Caki2 (cell line): Measurements from ENCODE around the gene WWOX. TPM values are rescaled to one million over a fixed set of nuclear protein-coding genes. Genes with fewer than 3 reads are reported as not detected.

ENCODE experiments used
- DNase-seq: peaks from one replicate; pipeline ENCODE4 v3.0.0-alpha.2; 2015; ENCODE audit warnings: low read depth
- in situ Hi-C: cut with HindIII; loops from 2 replicates; pipeline ENCODE4 v1.10.0; 2016; ENCODE audit warnings: low sequenced_read_pairs, low pct_unique_long_range_greater_than_20kb, mixed read lengths
- total RNA-seq: library from RNA; depleted of rRNA; stranded (reverse); fragments of >200 nt; shearing (Covaris generic); gene quantifications from 2 replicates; pipeline ENCODE4 v1.2.3, GENCODE V29; 2014; ENCODE audit warnings: low replicate concordance

The WWOX gene
- total RNA-seq, 1 experiment from 2014 or later: 15.1 TPM

DNA sequence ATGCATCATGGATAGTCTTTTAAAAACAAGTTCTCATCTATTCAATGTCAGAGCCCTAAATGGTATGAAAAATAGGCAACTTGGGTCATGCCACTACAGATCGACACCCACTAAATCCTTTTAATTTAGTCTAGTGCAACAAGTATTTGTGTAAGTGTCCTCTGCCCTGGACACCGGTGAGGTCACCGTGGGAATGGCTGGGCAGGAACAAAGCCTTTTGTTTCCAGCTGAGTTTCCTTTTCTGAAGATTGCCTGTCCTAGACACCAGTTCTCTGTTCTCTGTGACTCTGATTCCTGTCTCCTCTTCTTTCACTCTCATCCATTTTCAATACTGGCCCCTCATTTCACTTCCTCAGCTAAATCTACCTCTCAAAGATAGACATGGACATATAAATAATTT lies 1054.6 kb downstream of the WWOX start:
- in situ Hi-C loops: no loop called here
- DNase-seq: no peak

DNA sequence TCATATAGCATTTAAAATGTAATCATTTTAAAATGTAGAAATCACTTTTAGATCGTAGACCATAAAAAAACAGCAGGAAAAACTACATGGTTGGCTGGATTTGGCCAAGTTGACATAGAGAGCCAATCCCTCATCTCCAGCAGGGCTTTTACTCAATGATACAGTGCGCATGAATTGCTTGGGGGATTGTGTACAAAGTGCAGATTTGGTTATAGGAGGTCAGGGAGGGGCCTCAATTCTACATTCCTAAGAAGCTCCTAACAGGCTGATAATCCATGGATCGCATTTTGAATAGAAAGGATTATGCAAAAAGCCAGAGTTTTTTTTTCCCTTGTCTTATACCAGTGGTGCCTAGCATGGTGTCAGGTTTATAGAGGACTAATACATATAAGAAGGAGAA lies 1056.0 kb downstream of the WWOX start:
- DNase-seq: no peak
- in situ Hi-C loops: no loop called here

DNA sequence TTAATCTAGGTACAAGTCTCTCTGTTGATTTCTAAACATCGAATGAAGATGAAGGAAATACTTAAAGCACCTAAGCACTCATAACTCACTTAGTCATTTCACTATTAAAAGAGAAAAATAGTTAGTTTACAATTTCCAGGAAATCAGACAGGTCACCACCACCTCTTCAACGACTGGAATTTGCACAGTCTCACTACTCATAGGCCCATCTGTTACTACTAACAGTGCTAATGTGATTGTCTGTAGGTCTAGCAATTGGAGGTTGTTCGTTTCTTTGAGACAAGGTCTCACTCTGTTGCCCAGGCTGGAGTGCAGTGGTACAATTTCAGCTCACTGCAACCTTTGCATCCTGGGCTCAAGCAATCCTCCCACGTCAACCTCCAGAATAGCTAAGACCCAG lies 1056.5 kb downstream of the WWOX start:
- DNase-seq: no peak
- in situ Hi-C loops: no loop called here

DNA sequence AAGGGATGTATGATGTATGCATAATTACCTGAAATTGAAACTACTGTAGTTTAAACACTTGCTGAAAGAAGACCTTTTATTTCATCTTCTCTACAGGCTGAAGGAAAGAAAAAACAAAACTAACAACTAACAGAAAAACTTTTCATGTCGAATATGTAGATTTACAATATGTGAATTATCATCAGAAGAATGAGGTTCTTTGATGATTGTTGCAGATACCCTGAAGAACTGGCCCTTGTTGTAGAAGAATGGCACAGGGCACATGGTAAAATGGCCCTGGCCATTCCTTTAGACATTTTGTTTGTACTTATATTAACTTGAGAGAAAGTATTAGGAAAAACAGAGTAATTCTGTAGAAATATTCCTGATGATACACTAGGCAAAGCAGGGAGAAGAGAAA lies 1057.3 kb downstream of the WWOX start:
- DNase-seq: no peak
- in situ Hi-C loops: no loop called here

DNA sequence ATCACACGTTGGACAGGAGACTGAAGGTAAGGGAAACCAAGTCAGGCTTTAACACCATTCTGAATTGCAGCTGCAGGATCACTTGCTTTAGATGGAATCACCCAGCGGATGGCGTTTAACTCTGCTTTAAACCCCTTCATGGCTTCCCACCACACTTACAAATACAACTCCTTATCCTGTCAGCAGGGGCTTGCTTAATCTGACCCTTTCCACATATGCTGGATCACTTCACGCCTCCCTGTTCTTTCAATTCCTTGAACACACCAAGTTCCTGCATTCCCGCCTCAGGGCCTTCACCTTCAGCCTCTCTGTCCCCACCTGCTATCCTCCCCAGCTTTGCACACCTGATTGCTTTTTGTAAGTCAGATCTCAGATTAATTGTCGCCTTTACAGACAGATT lies 1058.9 kb downstream of the WWOX start:
- in situ Hi-C loops: no loop called here
- no peak for DNase-seq

DNA sequence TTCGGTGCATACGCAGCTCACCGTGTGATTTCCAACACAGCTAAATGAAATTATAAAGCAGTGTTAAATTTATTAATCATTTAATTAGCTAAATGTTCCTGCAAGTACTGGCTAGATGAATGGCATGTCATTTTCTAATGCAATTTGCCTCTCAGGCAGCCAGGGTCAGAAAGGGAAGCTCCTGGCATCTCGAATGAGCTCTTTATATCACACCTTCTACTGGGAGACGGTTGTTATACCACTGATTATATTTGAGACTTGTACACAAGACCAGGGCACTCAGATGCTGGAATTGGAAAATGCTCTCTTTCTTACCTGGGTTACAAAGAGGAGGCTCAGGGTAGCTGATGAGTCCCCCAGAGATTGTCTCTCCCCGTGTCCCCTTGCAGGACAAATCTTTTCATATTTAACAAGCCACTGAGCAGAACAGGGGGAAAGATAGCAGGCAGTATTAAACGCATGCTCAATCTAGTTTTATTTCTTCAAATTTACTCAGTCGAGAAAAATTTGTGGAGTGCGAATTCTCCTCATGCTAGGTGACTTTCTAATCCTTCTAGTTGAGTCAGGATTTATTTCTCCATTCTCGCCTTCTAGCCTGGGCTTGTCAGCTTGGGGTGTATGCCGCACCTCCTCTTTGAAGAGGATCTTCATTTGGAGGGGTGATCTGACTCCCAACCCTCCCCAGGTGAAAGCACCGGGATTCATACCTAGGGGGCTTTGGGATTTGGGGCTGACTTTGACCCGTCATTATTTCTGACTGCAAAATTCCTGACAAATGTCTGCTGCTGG lies 1060.0 kb downstream of the WWOX start:
- in situ Hi-C loops: no loop called here
- no peak for DNase-seq

DNA sequence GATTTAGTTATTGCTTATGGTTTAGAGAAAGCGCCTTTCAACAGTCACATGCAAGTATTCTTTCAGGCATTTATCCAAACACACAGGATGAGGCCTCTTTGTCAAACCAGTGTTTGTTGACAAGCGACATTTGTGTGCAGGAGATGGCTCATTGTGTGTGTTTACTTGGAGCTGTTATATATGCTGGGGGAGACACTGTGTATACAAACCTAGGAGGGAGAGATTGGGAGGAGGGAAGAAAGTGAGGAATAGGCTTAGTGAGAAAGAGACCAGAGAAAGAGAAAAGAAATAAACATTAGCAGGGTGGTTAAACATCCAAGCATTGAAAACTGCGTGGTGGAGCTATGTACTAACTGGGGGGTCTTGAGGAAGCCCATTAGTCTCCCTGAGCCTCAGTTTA lies 1063.5 kb downstream of the WWOX start:
- no peak for DNase-seq
- in situ Hi-C loops: no loop called here

DNA sequence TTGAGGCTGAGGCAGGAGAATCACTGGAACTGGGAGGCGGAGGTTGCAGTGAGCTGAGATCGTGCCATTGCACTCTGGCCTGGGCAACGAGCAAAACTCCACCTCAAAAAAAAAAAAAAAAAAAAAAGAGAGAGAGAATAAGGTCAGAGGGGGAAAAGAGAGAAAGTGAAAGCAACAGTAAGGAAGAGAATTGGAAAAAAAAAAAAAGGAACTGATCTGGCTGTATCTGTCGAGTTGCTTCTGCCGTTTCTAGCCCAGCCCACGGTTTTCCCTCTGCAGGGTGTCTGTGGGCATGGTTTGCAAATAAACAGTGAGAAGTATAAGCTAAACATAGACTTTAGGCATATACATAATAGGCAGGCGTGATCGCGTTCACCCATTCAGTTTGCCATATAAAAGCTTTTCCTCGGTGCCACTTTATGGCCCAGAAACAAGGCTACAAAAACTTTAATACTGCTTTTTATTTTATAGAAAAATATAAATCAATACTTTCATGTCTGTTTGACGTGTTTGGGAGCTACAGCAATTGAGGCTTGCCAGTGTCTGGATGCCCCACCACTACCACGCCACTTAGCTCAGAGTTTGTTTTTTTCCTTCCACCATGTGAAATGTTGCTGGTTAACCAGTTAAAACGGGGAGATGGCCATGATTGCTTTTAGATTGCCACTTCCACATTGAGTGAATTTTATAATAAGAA lies 1064.4 kb downstream of the WWOX start:
- in situ Hi-C loops: no loop called here
- DNase-seq: no peak

DNA sequence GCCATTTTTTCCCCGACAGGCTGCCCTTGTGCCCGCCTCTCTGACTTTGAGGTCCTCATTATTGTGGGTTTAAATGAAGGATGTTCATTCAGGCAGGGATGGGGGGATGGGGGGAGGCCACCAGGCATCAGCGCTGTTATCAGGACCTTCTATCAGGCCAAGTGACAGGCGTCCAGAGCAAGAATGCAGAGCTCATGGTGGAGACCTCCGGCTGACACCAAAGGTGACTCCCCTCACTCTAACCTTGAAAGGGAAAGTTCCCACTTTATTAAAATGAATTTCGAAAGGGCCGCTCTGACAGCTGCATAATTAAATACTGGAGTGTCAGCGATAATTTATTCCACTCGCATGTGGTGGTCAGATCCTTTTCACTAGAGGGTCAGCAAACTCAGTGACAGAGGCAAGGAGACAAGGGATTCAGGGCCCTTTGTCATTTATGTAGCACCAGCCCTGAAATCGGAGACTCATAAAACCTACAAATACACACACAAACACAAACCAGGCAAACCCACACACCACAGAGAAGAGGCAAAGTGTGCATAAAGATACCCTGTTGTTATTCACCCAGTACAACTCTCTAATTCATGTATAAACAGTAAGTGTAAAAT lies 1065.0 kb downstream of the WWOX start:
- DNase-seq: no peak
- in situ Hi-C loops: no loop called here

DNA sequence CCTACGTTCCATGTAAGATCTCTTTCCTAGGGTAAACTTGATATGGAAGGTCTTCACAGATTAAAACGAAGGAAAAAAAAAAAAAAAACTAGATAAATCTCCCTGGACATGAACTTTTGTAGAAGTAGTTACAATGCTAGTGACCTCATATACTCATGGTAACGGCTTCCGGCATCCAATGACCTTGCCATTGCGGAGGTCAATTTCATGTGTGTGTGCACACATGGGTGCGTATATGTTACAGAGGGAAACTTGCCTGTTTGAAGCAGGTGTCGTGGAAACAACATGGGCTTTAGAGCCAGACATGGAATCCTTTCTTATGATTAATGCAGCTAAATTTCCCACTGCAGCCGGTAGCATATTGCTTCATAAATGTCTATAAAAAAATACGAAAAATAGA lies 1065.6 kb downstream of the WWOX start:
- in situ Hi-C loops: no loop called here
- no peak for DNase-seq

DNA sequence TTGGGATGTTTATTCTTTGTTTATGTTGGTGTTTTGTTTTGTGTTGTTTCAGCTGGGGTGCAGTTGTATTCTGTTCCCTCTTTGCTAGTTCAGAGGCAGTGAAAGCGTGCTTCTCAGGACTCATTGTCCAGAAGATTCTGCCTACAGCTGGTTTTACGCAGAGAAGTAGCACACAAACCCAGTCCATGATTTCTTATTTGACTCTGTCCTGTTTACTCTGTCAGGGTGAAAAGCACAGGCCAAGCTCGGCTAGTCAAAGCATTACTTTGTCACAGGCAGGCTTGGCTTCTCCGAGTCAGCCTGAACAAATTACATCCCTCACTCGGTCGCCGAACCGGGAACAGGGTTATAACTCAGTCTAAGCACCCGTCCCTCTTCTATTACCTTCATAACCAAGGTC lies 1066.1 kb downstream of the WWOX start:
- in situ Hi-C loops: no loop called here
- no peak for DNase-seq

DNA sequence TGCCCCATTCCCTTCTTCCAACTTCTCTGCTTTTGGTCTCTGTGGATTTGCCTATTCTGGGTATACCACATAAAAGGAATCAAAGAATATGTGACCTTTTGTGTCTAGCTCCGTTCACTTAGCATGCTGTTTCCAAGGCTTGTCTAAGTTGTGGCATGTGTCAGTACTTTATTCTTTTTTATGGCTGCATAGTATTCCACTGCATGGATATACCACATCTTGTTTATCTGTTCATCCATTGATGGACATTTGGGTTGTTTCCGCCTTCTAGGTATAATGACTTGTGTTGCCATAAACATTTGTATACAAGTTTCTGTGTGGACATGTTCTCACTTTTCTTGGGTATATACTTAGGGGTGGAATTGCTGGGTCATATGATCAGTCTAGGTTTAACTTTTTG lies 1068.4 kb downstream of the WWOX start:
- in situ Hi-C loops: no loop called here

DNA sequence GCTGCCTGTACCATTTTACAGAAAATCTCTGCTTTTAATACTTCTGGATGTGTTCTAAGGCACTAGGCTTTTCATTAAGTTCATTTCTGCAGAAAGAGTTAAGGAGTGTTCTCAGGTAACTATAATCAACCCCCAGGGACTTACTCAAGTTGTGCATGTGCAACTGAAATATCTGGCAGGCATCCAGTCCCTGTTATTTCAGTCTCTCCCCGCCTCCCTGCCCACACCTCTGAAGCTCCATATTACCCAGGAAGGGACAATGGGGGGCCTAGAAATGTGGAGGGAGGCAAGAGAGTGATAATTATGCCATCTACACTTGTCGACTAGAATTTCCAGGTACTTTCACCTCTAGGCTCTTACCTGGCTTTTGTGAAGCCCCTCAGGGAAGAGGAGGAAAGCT lies 1068.9 kb downstream of the WWOX start:
- in situ Hi-C loops: no loop called here
- DNase-seq: no peak

More for the DNA sequence above, 1068.4 kb downstream of the WWOX start:
- DNase-seq: no peak

DNA sequence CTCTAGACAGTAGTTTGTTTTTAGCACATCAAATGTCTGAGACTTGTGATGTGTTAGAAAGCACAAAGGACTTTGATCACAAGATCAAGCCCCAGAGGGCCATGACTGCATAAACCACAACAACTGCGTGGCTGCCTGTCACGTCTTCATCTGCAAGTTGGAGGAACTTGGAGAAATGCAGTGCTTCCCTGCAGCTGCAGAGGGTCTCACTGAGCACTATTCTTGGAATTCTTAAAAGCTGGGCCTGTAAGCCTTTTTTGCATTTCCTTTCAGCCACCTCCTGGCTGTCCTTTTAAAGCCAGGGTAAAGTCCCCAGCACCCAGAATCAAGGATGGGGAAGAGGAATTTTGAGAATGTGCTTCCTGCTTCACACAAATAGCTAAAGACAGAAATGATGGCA lies 1069.8 kb downstream of the WWOX start:
- no peak for DNase-seq
- in situ Hi-C loops: no loop called here

DNA sequence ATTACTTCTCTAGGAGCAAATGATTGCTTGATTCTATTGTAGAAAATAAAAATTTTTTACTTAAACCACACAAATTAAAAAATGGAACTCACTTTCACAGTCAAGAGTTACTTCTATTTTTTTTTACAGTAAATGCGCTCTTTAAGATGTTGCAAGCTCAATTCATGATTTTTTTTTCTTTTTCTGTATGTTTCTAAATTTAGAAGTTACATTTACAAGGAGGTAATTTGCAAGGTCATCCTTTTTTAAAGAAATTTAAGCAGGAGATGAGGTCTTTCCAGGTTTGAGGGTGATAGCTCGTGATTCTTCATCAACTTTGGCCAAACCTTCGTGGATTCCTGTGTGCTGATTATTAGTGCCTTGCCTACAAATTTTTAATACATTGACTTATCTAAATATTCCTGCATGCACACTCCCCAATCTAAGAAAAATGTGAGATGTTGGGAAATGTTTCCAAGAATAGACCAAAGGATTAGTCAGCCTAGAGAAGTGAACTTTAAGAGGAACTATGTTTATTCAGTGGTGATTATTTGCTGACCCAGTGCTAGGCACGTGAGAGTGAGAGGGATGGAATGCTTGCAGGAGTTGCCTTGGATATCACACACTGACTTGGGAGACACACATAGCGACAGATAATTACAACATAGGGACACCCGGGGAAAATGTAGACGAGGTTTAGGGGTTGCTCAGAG lies 1071.2 kb downstream of the WWOX start:
- in situ Hi-C loops: no loop called here
- DNase-seq: no peak

DNA sequence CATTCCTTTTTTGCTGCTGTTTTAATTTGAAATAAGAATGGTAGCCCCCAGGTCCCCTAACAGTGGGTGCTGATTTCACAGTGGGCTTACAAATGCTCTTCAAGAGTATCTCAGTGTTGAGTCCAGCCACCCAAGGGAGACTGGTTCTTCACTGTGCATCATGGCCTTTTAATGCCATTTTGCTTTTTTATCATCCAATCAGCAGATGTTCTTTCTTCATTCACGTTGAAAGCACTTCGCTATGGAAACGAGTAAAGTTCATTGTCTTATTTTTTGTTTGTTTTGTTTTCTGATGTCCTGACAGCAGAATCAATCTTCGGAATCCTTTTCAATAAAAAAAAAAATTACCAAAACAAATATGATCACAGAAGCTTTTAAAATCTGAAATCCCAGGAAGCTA lies 1072.0 kb downstream of the WWOX start:
- in situ Hi-C loops: no loop called here
- DNase-seq: no peak

DNA sequence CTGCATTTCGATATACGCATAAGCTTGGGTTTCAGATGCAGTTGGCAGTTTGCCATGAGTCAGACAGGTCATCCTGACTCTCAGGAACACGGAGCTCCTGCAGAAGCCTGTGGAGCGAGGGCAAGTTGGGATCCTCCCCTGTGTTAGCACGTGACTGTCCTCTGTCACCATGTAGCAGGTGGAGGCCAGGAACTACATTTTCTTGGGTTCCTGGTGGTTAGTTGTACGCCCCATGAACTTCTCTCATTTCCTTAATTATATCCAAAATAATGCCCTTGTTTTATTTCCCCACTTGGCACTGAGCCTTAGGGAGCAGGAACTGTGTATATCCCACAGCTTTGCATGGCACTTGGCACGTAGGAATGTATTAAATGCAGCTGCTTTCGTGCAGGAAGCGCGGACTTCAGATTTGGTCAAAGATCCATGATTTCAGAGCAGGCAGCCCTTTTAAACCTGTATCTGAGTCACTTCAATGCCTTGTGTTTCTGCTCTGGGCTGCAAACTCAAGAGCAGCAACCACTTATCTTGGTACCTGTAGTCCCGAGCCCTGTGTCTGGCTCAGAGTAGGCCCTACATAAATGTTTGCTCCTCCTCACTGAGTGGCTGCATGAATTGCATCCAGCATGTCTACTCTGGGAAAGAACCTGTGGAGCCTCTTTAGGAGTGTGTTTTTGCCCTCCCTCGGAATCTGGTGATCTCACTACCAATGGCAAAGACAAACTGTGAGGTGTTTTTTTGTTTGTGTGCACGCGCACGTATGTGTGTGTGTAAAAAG lies 1072.7 kb downstream of the WWOX start:
- DNase-seq: no peak

DNA sequence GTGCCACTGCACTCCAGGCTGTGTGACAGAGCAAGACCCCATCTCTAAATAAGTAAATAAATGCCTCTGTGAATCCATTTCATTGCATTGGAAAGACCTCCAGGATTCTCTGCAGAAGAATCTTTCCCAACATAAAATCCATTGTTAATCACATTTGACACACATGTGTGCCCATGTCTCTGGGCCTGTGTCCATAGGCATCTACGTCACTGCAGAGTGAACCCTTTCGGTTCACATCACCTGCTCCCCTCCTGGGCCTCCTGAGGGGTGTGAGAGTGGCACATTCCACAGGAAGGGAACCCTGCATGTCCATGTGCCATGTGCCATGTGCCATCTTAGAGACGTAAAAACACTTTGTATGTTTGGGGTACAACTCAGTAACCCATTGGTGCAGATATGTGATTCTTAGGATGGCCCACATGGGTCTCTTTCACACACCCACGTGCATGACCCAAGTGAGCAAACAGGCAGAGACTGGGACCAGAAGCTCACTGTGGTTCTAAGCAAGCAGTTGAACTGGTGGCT lies 1073.6 kb downstream of the WWOX start:
- no peak for DNase-seq
- in situ Hi-C loops: no loop called here

More for the DNA sequence above, 1072.7 kb downstream of the WWOX start:
- in situ Hi-C loops: no loop called here
